Measurements from ENCODE around the gene L1TD1.
"Not testable (repeated sequence)": the region's sequence is repeated elsewhere in the genome, so short reads cannot be mapped to it uniquely, and the experiment has no call there.

L1TD1 gene

DNA sequence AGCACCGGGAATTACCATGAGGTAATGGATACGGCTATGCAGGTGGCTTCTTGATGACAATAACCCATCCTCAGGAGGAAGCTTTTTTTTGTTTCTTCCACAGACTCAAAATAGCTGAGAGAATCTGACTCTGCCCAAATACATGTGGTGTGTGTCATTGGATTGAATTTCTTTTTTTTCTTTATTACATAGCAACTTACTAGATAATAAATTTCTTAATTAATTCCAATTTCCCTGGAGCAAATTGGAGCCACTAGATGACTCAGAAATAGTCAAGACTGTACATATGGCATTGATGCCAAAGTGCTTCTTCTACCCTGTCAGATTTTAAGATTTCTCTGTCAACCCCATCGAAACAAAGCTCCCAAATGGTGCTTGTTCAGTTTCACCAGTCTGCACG, 42.7 kb downstream of the L1TD1 start:
- DNase-seq (ENCODE audit: low read depth, low spot score), result no peak

DNA sequence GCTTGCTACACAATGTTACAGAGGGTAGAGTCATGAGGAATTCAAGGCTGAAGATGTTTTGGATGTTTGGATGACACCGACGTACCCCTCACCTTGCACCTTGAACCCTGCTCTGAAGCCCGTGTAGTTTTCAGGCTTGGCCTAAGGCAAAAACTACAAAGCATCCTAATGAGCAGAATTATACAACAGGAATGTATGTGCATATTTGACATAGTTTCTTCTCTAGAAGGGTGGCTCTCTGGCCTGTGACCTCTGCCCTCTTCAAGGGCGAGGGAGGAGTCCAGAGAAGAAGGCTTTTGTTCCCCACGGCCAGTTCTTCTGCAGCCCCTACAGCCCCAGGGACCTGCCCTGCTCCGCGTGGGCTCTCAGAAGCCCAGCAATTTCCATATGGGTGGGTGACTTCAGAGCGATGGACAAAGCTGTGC, 43.3 kb downstream of the L1TD1 start:
- DNase-seq (ENCODE audit: low read depth, low spot score), result no peak

DNA sequence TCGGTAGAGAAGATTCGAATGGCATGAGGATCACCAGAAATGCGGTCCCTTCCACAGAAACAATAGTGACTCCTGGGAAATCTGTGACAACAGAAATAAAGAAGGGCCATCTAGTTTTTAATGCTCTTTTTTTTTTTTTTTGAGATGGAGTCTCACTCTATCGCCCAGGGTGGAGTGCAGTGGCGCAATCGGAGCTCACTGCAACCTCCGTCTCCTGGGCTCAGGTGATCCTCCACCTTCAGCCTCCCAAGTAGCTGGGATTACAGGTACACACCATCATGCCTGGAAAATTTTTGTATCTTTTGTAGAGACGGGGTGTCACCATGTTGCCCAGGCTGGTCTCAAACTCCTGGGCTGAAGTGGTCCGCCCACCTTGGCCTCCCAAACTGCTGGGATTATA, 43.9 kb downstream of the L1TD1 start:
- DNase-seq (ENCODE audit: low read depth, low spot score), result no peak

GRCh38 chr1:62239652-62240403, 45.2 kb downstream of the L1TD1 start:
- not testable (repeated sequence) for DNase-seq (ENCODE audit: low read depth, low spot score)

DNA sequence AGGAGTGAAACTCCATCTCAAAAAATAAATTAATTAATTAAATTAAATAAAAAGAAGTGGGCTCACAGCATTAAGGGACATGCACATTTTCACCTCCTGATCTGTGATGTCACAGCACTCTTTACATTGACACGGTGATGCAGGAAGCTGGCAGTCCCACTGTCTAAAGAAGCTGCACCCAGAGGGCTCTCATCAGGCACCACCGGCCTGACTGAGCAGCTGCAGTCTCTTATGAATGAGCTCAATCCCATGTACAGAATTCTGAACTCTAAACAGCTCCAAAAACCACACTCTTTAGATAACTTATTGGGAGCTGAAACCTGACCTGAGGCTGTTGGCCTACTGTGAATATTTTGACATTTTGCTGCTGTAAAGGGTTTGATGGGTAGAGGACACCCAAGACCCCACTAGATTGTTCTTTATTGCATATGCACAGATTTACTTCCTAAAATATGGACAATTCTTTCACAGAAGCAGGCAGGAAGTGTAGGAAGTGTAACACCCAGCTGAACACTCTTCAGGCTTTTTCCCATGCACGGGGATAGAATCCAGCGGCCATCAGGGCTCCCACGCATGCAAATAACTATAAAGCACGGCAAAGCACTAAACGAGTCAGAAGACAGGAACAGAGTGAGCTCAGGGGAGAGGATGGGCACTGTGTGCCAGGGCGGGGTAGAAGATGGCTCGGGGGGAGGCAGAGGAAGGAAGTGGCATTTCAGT, 46.2 kb downstream of the L1TD1 start:
- DNase-seq (ENCODE audit: low read depth, low spot score), result no peak

DNA sequence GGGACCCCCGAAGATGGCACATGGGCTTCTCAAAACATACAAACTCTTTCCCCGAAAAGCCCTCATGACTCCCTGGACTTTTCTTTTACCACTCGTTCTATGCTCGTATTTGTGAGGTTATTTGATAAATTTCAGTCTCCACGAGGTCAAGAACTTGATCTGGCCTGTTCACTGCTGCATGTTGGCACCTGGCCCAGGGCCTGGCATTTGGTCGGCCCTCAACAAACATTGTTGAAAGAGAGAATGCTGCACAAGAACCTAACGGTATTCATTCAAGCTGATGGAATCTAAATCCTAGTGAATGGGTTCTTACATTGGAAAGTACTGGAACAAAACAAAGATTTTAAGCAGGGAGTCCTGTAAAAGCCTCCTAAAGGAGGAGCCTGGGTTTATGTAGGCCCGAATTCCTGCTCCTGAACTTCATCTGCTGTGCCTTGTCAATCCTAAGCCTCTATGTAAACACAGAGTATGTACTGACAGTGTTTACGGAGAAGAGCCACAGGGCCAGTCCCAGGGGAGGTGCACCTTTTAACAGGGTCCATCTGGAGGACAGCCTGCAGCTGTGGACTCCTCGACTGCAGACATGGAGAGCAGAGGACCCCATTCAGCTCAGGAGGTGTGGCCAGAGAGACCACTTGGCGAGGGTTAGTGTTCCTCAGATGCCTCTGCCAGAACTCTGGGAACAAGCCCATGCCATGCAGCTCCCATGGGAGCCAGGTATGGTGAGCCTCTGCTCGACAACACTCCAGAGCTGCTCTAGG, 46.9 kb downstream of the L1TD1 start:
- no peak for DNase-seq (ENCODE audit: low read depth, low spot score)

DNA sequence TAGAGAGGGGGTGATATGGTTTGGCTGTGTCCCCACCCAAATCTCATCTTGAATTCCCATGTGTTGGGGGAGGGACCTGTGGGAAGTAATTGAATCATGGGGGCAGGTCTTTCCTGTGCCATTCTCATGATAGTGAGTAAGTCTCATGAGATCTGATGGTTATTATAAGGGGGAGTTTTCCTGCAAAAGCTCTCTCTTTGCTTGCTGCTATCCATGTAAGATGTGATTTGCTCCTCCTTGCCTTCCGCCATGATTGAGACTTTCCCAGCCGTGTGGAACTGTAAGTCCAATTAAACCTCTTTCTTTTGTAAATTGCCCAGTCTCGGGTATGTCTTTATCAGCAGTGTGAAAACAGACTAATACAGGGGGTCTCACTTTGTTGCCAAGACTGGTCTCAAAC, 49.7 kb downstream of the L1TD1 start:
- not testable (repeated sequence) for DNase-seq (ENCODE audit: low read depth, low spot score)

GRCh38 chr1:62245201-62245600, 50.6 kb downstream of the L1TD1 start:
- no peak for DNase-seq (ENCODE audit: low read depth, low spot score)

DNA sequence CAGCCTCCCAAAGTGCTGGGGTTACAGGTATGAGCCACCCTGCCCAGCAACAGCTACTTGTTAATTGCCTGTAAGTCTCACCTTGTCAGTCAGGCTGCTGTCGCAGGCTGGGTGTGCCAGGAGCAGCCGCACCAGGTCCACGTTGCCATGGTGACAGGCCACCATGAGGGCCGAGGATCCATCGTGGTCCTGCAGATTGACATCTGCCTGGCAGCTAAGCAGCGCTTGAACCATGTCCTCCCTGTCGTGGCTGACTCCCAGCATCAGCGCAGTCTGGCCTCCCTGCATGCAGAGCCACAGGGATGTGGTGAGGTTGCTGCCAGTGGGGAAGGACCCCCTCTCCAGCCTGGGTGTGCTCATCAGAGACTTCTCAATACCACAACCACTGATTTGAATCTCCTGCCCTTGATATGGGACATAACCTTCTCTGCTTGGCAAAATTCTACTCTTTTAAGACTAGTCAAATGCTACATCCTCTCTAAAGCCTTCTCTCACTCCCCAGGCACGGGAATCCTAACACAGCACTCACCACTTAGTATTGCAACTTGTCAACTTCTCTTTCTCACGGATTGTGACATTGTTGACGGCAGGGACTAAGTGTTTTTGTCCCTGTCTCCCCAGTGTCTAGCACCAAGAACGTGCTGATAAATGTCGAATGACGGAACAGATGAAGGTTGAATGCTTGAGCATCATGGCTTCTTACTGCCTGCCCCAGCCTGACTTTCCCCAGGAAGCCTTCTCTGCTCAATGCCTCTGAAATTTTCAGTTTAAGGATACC, 52.9 kb downstream of the L1TD1 start:
- DNase-seq (ENCODE audit: low read depth, low spot score), result no peak

GRCh38 chr1:62250126-62250726, 55.6 kb downstream of the L1TD1 start:
- no peak for DNase-seq (ENCODE audit: low read depth, low spot score)

DNA sequence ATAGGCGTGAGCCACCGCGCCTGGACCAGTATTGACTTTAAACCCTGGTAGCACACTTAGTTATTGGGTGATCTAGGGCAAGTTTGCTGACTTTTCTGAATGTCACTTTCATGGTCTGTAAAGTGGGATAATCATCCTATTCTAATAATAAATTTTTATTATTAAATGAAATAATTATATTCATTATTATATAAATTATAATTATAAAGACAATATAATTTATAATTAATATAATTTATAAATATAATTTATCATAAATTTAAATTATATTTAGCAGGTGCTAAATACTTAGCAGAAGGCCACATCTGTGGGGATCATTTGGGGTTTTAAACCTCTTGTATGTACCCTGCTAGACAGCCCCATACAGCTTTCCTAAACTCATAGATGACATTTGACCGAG, 64.9 kb downstream of the L1TD1 start:
- no peak for DNase-seq (ENCODE audit: low read depth, low spot score)

- no peak for DNase-seq (ENCODE audit: low read depth, low spot score)
These were observed 66.0 kb downstream of the L1TD1 start for GRCh38 chr1:62260688-62261087.
